Measurements from ENCODE around the gene CDH23.

The CDH23 gene

DNA sequence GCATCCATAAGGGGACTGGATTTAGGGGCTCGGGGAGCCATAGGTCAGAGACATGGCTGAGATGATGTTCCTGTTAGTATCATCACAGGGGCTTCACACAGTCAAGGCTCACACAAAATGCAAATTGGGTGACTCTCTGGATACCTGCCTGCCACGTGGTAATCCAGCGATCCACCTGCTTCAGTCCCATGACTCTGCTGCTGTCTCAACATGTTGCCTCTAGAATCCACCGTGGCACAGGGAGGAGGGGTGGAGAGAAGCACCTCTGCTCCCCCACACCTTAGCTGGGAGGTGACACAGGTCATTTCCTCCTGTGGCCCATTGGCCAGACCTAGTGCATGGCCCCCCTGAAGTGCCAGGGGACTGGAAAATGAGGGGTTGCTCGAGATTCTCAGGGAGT, 83.1 kb downstream of the CDH23 start:
- H3K36me3 Mint-ChIP-seq (ENCODE audit: low read depth), result no peaks in the 10 kb centered on the region
- TF ChIP-seq, protein P1, sequence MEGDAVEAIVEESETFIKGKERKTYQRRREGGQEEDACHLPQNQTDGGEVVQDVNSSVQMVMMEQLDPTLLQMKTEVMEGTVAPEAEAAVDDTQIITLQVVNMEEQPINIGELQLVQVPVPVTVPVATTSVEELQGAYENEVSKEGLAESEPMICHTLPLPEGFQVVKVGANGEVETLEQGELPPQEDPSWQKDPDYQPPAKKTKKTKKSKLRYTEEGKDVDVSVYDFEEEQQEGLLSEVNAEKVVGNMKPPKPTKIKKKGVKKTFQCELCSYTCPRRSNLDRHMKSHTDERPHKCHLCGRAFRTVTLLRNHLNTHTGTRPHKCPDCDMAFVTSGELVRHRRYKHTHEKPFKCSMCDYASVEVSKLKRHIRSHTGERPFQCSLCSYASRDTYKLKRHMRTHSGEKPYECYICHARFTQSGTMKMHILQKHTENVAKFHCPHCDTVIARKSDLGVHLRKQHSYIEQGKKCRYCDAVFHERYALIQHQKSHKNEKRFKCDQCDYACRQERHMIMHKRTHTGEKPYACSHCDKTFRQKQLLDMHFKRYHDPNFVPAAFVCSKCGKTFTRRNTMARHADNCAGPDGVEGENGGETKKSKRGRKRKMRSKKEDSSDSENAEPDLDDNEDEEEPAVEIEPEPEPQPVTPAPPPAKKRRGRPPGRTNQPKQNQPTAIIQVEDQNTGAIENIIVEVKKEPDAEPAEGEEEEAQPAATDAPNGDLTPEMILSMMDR (IDR thresholded peaks at IDR 0.05), result no peak
- no peaks in the 10 kb centered on the region for H3K9me3 Mint-ChIP-seq
- no peak overlapping the region for H3K4me3 Mint-ChIP-seq
- H3K27ac Mint-ChIP-seq, result no peak overlapping the region
- DNase-seq, result no peak
- H3K27me3 Mint-ChIP-seq (ENCODE audit: low read depth, poor library complexity), result peaks cover 65% of the 10 kb centered on the region
- peaks cover 12% of the 10 kb centered on the region for H3K4me1 Mint-ChIP-seq

DNA sequence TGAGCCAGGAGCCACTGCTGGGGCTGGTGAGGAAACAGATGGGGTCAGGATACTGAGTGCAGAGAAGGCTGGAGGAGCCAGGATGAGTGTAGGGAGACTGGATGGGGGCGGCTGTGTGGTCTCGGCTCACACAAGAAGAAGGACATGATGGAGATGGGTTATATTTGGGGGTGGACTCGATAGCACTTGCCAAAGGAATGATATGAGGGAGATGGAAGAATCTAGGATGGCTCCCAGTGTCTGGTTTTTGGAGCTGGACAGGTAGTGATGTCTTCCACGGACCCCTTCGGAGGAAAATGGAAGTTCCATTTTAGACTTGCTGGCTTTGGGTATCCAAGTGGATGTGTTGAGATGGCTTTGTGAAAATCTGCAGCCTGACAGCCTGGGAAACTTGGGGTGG, 83.9 kb downstream of the CDH23 start:
- H3K36me3 Mint-ChIP-seq (ENCODE audit: low read depth), result no peaks in the 10 kb centered on the region
- no peak overlapping the region for H3K27ac Mint-ChIP-seq

DNA sequence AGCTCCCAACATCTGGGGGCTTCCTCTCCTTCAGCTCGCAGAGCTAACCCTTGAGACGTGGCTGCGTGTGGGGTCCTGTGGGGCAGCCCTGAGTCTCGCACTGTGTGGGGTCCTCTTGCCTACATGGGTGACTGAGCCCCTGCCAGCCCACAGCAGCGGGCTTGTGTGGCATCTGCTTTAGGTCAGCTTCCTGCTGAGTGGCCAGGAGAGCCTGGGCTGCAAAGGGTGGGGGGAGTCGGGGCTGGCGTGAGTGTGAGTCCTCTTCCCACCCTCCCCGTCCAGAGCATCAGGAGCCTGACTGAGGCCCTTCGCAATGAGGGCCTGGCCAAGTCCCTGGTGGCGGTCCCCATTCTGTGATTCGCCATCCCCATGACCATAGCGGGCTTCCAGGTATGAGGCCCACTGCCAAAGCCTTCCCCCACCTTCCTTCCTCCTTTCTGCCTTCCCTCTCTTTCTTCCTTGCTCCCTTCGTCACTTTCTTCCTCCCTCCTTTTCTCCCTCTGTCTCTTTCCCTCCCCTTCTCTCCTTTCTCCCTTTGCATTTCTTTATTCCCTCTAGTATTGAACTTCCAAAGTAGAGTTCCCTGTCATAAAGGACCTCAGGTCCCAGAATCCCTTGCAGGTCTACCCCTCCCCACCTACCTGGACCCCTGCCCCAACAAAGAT, 85.2 kb downstream of the CDH23 start:
- TF ChIP-seq, protein P1 (IDR thresholded peaks at IDR 0.05), result no peak
- H3K9me3 Mint-ChIP-seq, result no peaks in the 10 kb centered on the region
- H3K4me1 Mint-ChIP-seq, result peaks cover 4% of the 10 kb centered on the region
- no peaks in the 10 kb centered on the region for H3K36me3 Mint-ChIP-seq (ENCODE audit: low read depth)
- no peak for DNase-seq
- H3K27me3 Mint-ChIP-seq (ENCODE audit: low read depth, poor library complexity), result peaks cover 66% of the 10 kb centered on the region
- no peak overlapping the region for H3K4me3 Mint-ChIP-seq
- no peak overlapping the region for H3K27ac Mint-ChIP-seq

More for the DNA sequence above, 83.9 kb downstream of the CDH23 start:
- Mint-ChIP-seq H3K4me3 (no peak overlapping the region), H3K27me3 (ENCODE audit: low read depth, poor library complexity) (peaks cover 72% of the 10 kb centered on the region), H3K9me3 (no peaks in the 10 kb centered on the region), H3K4me1 (peaks cover 4% of the 10 kb centered on the region)
- TF ChIP-seq, protein P1 (IDR thresholded peaks at IDR 0.05), result no peak
- no peak for DNase-seq

DNA sequence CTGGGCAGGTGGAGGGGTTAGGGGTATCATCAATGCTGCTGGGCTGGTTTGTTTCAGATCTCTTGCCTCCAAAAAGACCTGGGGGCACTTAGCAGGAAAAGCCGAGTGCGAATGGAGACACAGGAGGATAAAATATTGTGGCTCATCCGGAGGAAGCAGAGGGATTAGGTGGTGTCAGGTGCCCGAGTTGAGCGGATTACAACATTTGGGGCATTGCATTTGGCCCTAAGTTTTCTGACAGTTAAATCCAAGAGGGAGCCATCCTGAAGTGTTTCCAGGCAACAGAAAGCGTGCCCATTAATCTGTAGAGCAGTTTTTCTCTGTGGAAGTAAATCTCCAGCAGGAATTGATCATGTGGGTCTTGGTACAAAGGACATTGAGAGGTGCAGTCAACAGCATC, 85.9 kb downstream of the CDH23 start:
- peaks cover 4% of the 10 kb centered on the region for H3K4me1 Mint-ChIP-seq
- H3K27me3 Mint-ChIP-seq (ENCODE audit: low read depth, poor library complexity), result peaks cover 60% of the 10 kb centered on the region
- H3K9me3 Mint-ChIP-seq, result no peaks in the 10 kb centered on the region
- DNase-seq, result no peak
- no peak overlapping the region for H3K4me3 Mint-ChIP-seq
- H3K27ac Mint-ChIP-seq, result no peak overlapping the region
- TF ChIP-seq, protein P1 (IDR thresholded peaks at IDR 0.05), result no peak
- no peaks in the 10 kb centered on the region for H3K36me3 Mint-ChIP-seq (ENCODE audit: low read depth)

DNA sequence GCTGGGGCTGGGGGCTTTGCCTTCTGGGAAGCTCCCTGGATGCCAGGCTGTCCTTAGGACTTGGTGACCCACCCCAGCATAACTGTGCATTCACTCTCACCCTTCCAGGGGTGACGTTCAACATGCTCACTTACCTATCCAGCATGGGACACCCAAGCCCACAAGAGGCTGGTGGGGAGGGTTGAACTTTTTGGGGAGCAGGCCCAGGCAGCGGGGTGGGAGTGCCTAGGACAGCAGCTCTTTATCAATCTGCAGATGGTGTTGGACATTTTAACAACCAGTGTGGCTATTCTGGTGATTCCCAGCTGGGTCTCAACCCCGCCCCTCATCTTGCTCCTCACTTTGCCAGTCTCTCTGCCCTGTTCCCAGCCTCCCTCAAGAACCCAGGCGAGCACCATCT, 86.4 kb downstream of the CDH23 start:
- Mint-ChIP-seq H3K4me1 (peaks cover 4% of the 10 kb centered on the region), H3K4me3 (no peak overlapping the region), H3K36me3 (ENCODE audit: low read depth) (no peaks in the 10 kb centered on the region), H3K27ac (no peak overlapping the region), H3K27me3 (ENCODE audit: low read depth, poor library complexity) (peaks cover 56% of the 10 kb centered on the region), H3K9me3 (no peaks in the 10 kb centered on the region)
- TF ChIP-seq, protein P1 (IDR thresholded peaks at IDR 0.05), result no peak
- DNase-seq, result no peak
